Right lobe of liver (tissue), 6 donors: ENCODE measurements around the gene SYT15. TPM values are rescaled to one million over a fixed set of nuclear protein-coding genes. Genes with fewer than 3 reads are reported as not detected.

Source experiments
- ATAC-seq, 4 donors: fragments of 200-7000 bp; cut with Tn5 transposase; one replicate each; pipeline ENCODE4 v1.9.1; 2020; ENCODE audit warnings: mild to moderate bottlenecking in 4 of 4, moderate library complexity in 4 of 4
- DNase-seq, 3 donors: peaks; one replicate each; pipeline ENCODE4 v3.0.0-alpha.2; 2020
- H3K27ac ChIP-seq, 3 donors: fragments of 200-600 bp; one replicate each; pipeline ENCODE4 v1.8.0; 2022
- H3K27me3 ChIP-seq, 2 donors: fragments of 200-600 bp; one replicate each; pipeline ENCODE4 v1.8.0; 2022
- H3K36me3 ChIP-seq, 4 donors: fragments of 200-600 bp; sonication (generic) in 1 of 4; one replicate each; pipeline versions ENCODE4 v1.5.1 to v1.8.0; 2017 to 2022; ENCODE audit warnings: control low read depth in 1 of 4
- H3K4me1 ChIP-seq, 4 donors: fragments of 200-600 bp; sonication (generic) in 1 of 4; one replicate each; pipeline versions ENCODE4 v1.5.1 to v1.8.0; 2017 to 2022; ENCODE audit warnings: control low read depth in 1 of 4
- H3K4me3 ChIP-seq, 3 donors: fragments of 200-600 bp; one replicate each; pipeline ENCODE4 v1.8.0; 2022
- H3K9me3 ChIP-seq, 4 donors: fragments of 200-600 bp; sonication (generic) in 1 of 4; one replicate each; pipeline versions ENCODE4 v1.5.1 to v1.8.0; 2017 to 2022; ENCODE audit warnings: control low read depth in 1 of 4
- CTCF ChIP-seq, 4 donors: fragments of 200-600 bp in 3 of 4; fragments of 450-650 bp in 1 of 4; IDR thresholded peaks; one replicate each; pipeline versions ENCODE4 v1.5.1 to v1.8.0; 2016 to 2022; ENCODE audit warnings: antibody characterized with exemption in 4 of 4, mild to moderate bottlenecking in 2 of 4
- POLR2A ChIP-seq: fragments of 450-650 bp; IDR thresholded peaks from one replicate; pipeline ENCODE4 v1.6.1; 2017; ENCODE audit warnings: antibody characterized with exemption, mild to moderate bottlenecking
- WGBS: methylation state at CpG from one replicate; pipeline ENCODE4 v1.1.6; 2018; ENCODE audit warnings: low coverage, low lambda C conversion rate; ENCODE audit not compliant: insufficient coverage; ENCODE audit errors: missing lambda C conversion rate; 5-methylcytosine and 5-hydroxymethylcytosine counted together
- intact Hi-C, 2 donors: fragments of 100-400 bp; cut with DNase I; formaldehyde crosslinking; loops; one replicate each; pipeline versions ENCODE4 v1.11.2 to v1.14.1; 2022
- total RNA-seq, 6 experiments: library from RNA; depleted of rRNA in 2 of 6; stranded (reverse); fragments of >200 nt in 2 of 6; fragmentation: NEBNext Ultra II Directional in 3 of 6; extraction: Animal tissue kit (Norgen Biotek cat#: 25700) in 3 of 6; gene quantifications; one replicate each; pipeline versions ENCODE4 v1.1.0 to v1.2.4, GENCODE V29; 2016 to 2023
- donor health status: DM: no; HTN: yes; CAD: no.
- donor health status: DM: no; HTN: no; CAD: no.
- donor health status: DM: no; HTN: no; CAD: no.
- donor health status: DM: no; HTN: yes; CAD: no.
- donor health status: DM: no; HTN: yes; CAD: no.

Gene SYT15
- total RNA-seq, 6 experiments from 2014 or later = 0.43 to 1.3 (median 0.82) TPM

GRCh38 chr10:46547541-46548497 lies 31.1 kb upstream of the SYT15 start:
- Histone ChIP-seq H3K27me3 (no peaks in the 10 kb centered on the region), H3K27ac (no peak overlapping the region), H3K4me3 (no peak overlapping the region), H3K36me3 (no peaks in the 10 kb centered on the region), H3K9me3 (no peaks in the 10 kb centered on the region), H3K4me1 (no peaks in the 10 kb centered on the region)
- WGBS = 73% methylated on average over 8 of the region's 11 CpGs
- TF ChIP-seq CTCF (IDR thresholded peaks at IDR 0.05) (no peak), POLR2A (no peak)
- DNase-seq = peak; percentile 19 to 53 (median 50)
- intact Hi-C loops = no loop called here
- no peak for ATAC-seq

- WGBS = 65% methylated on average over 7 of the region's 7 CpGs
- H3K27me3 ChIP-seq = no peaks in the 10 kb centered on the region
- H3K4me1 ChIP-seq = no peaks in the 10 kb centered on the region
- DNase-seq (peak in 2 of 3 donors; percentile 23 to 49), ATAC-seq (no peak)
- no peak overlapping the region for H3K27ac ChIP-seq
- H3K9me3 ChIP-seq = no peaks in the 10 kb centered on the region
- H3K4me3 ChIP-seq = no peak overlapping the region
- intact Hi-C loops = no loop called here
- H3K36me3 ChIP-seq = no peaks in the 10 kb centered on the region
- TF ChIP-seq POLR2A (no peak), CTCF (IDR thresholded peaks at IDR 0.05) (no peak)
Measured at GRCh38 chr10:46548498-46549090, 30.3 kb upstream of the SYT15 start.

GRCh38 chr10:46549171-46550075 lies 29.5 kb upstream of the SYT15 start:
- peak in 1 of 4 donors; percentile 1 for ATAC-seq
- DNase-seq = peak in 2 of 3 donors; percentile 27 to 59
- no peak for TF ChIP-seq CTCF (IDR thresholded peaks at IDR 0.05)
- no peak for TF ChIP-seq POLR2A
- intact Hi-C loops = no loop called here
- WGBS = 89% methylated on average over 7 of the region's 31 CpGs
- no peaks in the 10 kb centered on the region for H3K36me3 ChIP-seq
- H3K4me3 ChIP-seq = no peak overlapping the region
- H3K27ac ChIP-seq = no peak overlapping the region
- no peaks in the 10 kb centered on the region for H3K27me3 ChIP-seq
- H3K4me1 ChIP-seq = no peaks in the 10 kb centered on the region
- no peaks in the 10 kb centered on the region for H3K9me3 ChIP-seq

GRCh38 chr10:46550076-46550790 lies 28.7 kb upstream of the SYT15 start:
- no peak for TF ChIP-seq CTCF (IDR thresholded peaks at IDR 0.05)
- TF ChIP-seq POLR2A = no peak
- H3K9me3 ChIP-seq = no peaks in the 10 kb centered on the region
- no peaks in the 10 kb centered on the region for H3K4me1 ChIP-seq
- WGBS = 71% methylated on average over 12 of the region's 20 CpGs
- H3K27me3 ChIP-seq = no peaks in the 10 kb centered on the region
- DNase-seq = peak; percentile 22 to 58 (median 58)
- peak in 1 of 4 donors; percentile 0 for ATAC-seq
- H3K4me3 ChIP-seq = no peak overlapping the region
- H3K36me3 ChIP-seq = no peaks in the 10 kb centered on the region
- H3K27ac ChIP-seq = no peak overlapping the region
- intact Hi-C loops = no loop called here
